GM12892 (cell line): ENCODE measurements around the gene MAGI3.

ENCODE experiments used
- POLR2A ChIP-seq: IDR thresholded peaks from 2 replicates; pipeline ENCODE4 v1.6.1; 2011; ENCODE audit warnings: low read depth, low read length, control low read depth
- POLR2AphosphoS5 ChIP-seq: IDR thresholded peaks from 2 replicates; pipeline ENCODE4 v1.6.1; 2011; ENCODE audit warnings: low read depth, low read length, control low read depth
- TAF1 ChIP-seq: IDR thresholded peaks from 2 replicates; pipeline ENCODE4 v1.6.1; 2011; ENCODE audit warnings: low read depth, mild to moderate bottlenecking, control low read depth, low read length, borderline replicate concordance

GRCh38 chr1:113405573-113405972 lies 15.3 kb downstream of the MAGI3 start:
- TF ChIP-seq POLR2A (no peak), POLR2AphosphoS5 (no peak), TAF1 (no peak)
